BLaER1 treated with 17β-estradiol and CSF1 and Interleukin-3, amounts not matched to agents 10 nM and 100 nM (cell line): ENCODE measurements around the gene MTR.
"Not testable (repeated sequence)": the region's sequence is repeated elsewhere in the genome, so short reads cannot be mapped to it uniquely, and the experiment has no call there.

Experiments used
- H3K27ac ChIP-seq, 11 experiments: shearing (Covaris generic); formaldehyde crosslinking; 2 replicates each; pipeline ENCODE4 v1.8.1; 2022
- H3K27me3 ChIP-seq, 11 experiments: shearing (Covaris generic); formaldehyde crosslinking; 2 replicates each; pipeline ENCODE4 v1.8.1; 2022
- H3K36me3 ChIP-seq, 11 experiments: shearing (Covaris generic); formaldehyde crosslinking; 2 replicates each; pipeline ENCODE4 v1.8.1; 2022
- H3K4me1 ChIP-seq, 10 experiments: shearing (Covaris generic); formaldehyde crosslinking; 2 replicates each; pipeline ENCODE4 v1.8.1; 2022
- H3K4me2 ChIP-seq, 11 experiments: shearing (Covaris generic); formaldehyde crosslinking; 2 replicates each; pipeline ENCODE4 v1.8.1; 2022
- H3K4me3 ChIP-seq, 10 experiments: shearing (Covaris generic); formaldehyde crosslinking; 2 replicates each; pipeline ENCODE4 v1.8.1; 2022
- H3K9ac ChIP-seq, 11 experiments: shearing (Covaris generic); formaldehyde crosslinking; 2 replicates each; pipeline ENCODE4 v1.8.1; 2022
- H3K9me3 ChIP-seq, 11 experiments: shearing (Covaris generic); formaldehyde crosslinking; replicated peaks in 1 of 11; 2 replicates each; pipeline ENCODE4 v1.8.1; 2022
- H4K20me1 ChIP-seq, 11 experiments: shearing (Covaris generic); formaldehyde crosslinking; 2 replicates each; pipeline ENCODE4 v1.8.1; 2022
- Cebpa-rat ChIP-seq, 11 experiments: shearing (Covaris generic); IDR thresholded peaks; 2 replicates each; pipeline ENCODE4 v1.8.1; 2022

The MTR gene

DNA sequence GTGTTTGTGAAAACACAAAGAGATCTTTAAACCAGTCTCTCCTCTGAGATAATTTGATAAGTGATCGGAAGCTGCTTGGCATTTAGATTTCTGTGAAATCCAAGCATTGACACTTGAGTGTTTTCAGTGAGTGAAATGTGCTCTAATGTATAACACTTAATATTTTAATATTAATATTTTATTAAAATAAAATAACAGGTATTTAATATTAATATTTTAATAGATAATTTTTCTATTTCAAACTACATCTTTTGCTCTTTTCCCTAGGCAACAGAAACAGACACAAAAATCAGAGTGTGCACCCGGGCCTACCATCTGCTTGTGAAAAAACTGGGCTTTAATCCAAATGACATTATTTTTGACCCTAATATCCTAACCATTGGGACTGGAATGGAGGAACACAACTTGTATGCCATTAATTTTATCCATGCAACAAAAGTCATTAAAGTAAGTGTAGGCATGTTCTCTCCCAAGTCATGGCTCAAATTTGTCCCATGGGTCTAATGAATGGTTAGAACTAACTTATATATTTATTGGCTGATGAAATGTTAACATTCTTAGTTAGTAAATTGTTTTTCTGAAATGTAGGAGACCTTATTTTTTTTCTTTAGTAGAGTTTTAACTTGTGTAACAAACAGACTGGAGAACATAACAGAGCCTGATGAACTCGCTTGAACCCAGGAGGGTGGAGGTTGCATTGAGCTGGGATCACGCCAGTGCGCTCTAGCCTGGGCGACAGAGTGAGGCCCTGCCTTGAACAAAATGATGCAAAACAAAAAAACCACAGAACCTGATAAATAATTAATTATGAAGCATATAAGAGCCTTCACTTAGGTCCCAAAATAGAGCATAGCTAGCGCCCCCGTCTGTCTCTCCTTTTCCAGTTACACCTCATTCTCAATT is 55.2 kb downstream of the MTR start:
- H3K4me3 ChIP-seq: no peak overlapping the region
- H3K27me3 ChIP-seq: no peaks in the 10 kb centered on the region
- H3K9me3 ChIP-seq: no peaks in the 10 kb centered on the region
- no peak overlapping the region for H3K27ac ChIP-seq
- peaks cover 6 to 23% (median 12%) of the 10 kb centered on the region in 10 experiments; a peak in 15 of 20 replicates for H3K4me1 ChIP-seq
- H3K4me2 ChIP-seq: no peak overlapping the region
- H3K9ac ChIP-seq: no peak overlapping the region
- peaks cover 0 to 7% (median 0%) of the 10 kb centered on the region in 11 experiments; a peak in 1 of 22 replicates for H4K20me1 ChIP-seq
- H3K36me3 ChIP-seq: peaks cover 81 to 99% (median 96%) of the 10 kb centered on the region in 11 experiments
- no peak for TF ChIP-seq Cebpa-rat (IDR thresholded peaks at IDR 0.05)

- 0 out of 22 replicates have a peak, but pooled peaks cover 0 to 7% (median 0%) of the 10 kb centered on the region in 11 experiments for H4K20me1 ChIP-seq
- peaks cover 6 to 19% (median 12%) of the 10 kb centered on the region in 10 experiments; a peak in 14 of 20 replicates for H3K4me1 ChIP-seq
- no peak overlapping the region for H3K27ac ChIP-seq
- H3K9ac ChIP-seq: no peak overlapping the region
- H3K36me3 ChIP-seq: peaks cover 92 to 100% (median 99%) of the 10 kb centered on the region in 11 experiments
- no peak overlapping the region for H3K4me2 ChIP-seq
- TF ChIP-seq Cebpa-rat (IDR thresholded peaks at IDR 0.05): no peak
- no peaks in the 10 kb centered on the region for H3K9me3 ChIP-seq
- H3K27me3 ChIP-seq: no peaks in the 10 kb centered on the region
- H3K4me3 ChIP-seq: no peak overlapping the region
Observed at GRCh38 chr1:236851871-236852270, 56.8 kb downstream of the MTR start.

DNA sequence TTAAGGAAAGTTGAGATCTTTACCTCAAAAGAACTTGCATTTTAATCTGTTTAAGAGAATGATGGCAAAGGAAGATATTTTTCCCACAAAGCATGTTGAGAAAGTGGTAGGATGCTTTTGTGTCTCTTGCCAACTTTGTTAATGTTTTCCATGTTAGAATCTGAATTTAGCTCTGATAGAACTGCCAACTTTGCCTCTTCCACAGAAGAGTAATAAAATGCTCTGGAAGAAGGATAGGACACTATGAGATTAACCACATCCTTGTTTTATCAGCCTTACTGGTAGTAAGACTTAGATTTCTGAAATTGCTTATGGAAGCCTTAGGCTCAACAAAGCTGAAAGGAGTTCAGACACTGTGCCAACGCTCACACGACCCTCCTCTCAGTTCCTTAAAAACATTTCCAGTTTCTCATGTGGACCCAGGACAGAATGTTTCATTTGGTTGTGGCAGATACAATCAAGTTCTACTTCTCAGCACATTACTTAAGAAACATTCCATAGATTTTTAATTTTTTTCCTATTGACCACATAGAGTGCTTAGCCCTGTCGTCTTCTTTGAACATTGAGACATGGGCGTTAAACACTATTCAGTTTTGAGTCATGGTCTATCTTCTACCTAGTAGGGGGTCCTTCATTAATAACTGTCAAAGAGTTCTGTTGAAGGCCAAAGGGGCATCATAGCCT is 59.0 kb downstream of the MTR start:
- Histone ChIP-seq H3K9ac (no peak overlapping the region), H3K4me1 (no peaks in the 10 kb centered on the region; a peak in 1 of 20 replicates), H3K4me3 (no peak overlapping the region), H3K4me2 (no peak overlapping the region), H3K9me3 (no peaks in the 10 kb centered on the region), H3K36me3 (peaks cover 92 to 100% (median 99%) of the 10 kb centered on the region in 11 experiments), H3K27ac (no peak overlapping the region), H3K27me3 (no peaks in the 10 kb centered on the region), H4K20me1 (peaks cover 0 to 7% (median 0%) of the 10 kb centered on the region in 11 experiments; a peak in 1 of 22 replicates)
- no peak for TF ChIP-seq Cebpa-rat (IDR thresholded peaks at IDR 0.05)

GRCh38 chr1:236854605-236854983 is 59.5 kb downstream of the MTR start:
- peaks cover 96 to 100% (median 99%) of the 10 kb centered on the region in 11 experiments for H3K36me3 ChIP-seq
- H3K9ac ChIP-seq: no peak overlapping the region
- no peak overlapping the region for H3K4me2 ChIP-seq
- H3K4me3 ChIP-seq: no peak overlapping the region
- no peaks in the 10 kb centered on the region for H3K27me3 ChIP-seq
- H3K4me1 ChIP-seq: no peaks in the 10 kb centered on the region; a peak in 1 of 20 replicates
- no peaks in the 10 kb centered on the region for H3K9me3 ChIP-seq
- no peak for TF ChIP-seq Cebpa-rat (IDR thresholded peaks at IDR 0.05)
- H3K27ac ChIP-seq: no peak overlapping the region
- H4K20me1 ChIP-seq: peaks cover 0 to 7% (median 0%) of the 10 kb centered on the region in 11 experiments; a peak in 1 of 22 replicates

GRCh38 chr1:236856649-236857048 is 61.6 kb downstream of the MTR start:
- peaks cover 98 to 100% (median 100%) of the 10 kb centered on the region in 11 experiments for H3K36me3 ChIP-seq
- H3K9me3 ChIP-seq, H4K20me1 ChIP-seq: not testable (repeated sequence)

DNA sequence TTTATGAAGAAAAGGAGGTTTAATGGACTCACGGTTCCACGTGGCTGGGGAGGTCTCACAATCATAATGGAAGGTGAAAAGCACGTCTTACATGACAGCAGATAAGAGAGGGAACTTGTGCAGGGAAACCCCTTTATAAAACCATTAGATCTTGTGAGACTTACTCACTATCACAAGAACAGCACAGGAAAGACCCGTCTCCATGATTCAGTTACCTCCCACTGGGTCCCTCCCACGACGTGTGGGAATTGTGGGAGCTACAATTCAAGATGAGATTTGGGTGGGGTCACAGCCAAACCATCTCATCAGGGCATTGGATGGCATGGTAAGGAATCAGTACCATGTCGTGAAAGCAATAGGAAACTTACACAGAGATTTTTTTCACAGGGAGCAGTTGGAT is 63.1 kb downstream of the MTR start:
- Histone ChIP-seq H3K4me2 (no peak overlapping the region), H3K9me3 (no peaks in the 10 kb centered on the region), H3K27me3 (no peaks in the 10 kb centered on the region), H3K27ac (no peak overlapping the region), H3K4me3 (no peak overlapping the region), H3K4me1 (no peaks in the 10 kb centered on the region; a peak in 1 of 20 replicates), H3K36me3 (peaks cover 98 to 100% (median 100%) of the 10 kb centered on the region in 11 experiments), H3K9ac (no peak overlapping the region), H4K20me1 (peaks cover 0 to 7% (median 0%) of the 10 kb centered on the region in 11 experiments; a peak in 1 of 22 replicates)
- TF ChIP-seq Cebpa-rat (IDR thresholded peaks at IDR 0.05): no peak

More at GRCh38 chr1:236856649-236857048, 61.6 kb downstream of the MTR start:
- not testable (repeated sequence) for H3K27ac ChIP-seq, H3K9ac ChIP-seq, H3K4me1 ChIP-seq, H3K4me3 ChIP-seq, H3K27me3 ChIP-seq, H3K4me2 ChIP-seq

- Histone ChIP-seq H3K9ac (no peak overlapping the region), H3K4me3 (no peak overlapping the region), H3K4me1 (0 out of 20 replicates have a peak, but pooled peaks cover 0 to 2% (median 0%) of the 10 kb centered on the region in 10 experiments), H4K20me1 (no peaks in the 10 kb centered on the region; a peak in 1 of 22 replicates), H3K9me3 (0 out of 22 replicates have a peak, but pooled peaks cover 0 to 2% (median 0%) of the 10 kb centered on the region in 11 experiments), H3K36me3 (peaks cover 99 to 100% (median 100%) of the 10 kb centered on the region in 11 experiments), H3K27me3 (no peaks in the 10 kb centered on the region), H3K27ac (no peak overlapping the region), H3K4me2 (no peak overlapping the region)
- no peak for TF ChIP-seq Cebpa-rat (IDR thresholded peaks at IDR 0.05)
Observed at GRCh38 chr1:236860101-236860500, 65.0 kb downstream of the MTR start.

GRCh38 chr1:236860674-236861073 is 65.6 kb downstream of the MTR start:
- H3K36me3 ChIP-seq: peaks cover 96 to 100% (median 100%) of the 10 kb centered on the region in 11 experiments
- H3K27ac ChIP-seq: no peak overlapping the region
- H3K4me3 ChIP-seq: no peak overlapping the region
- no peak for TF ChIP-seq Cebpa-rat (IDR thresholded peaks at IDR 0.05)
- no peaks in the 10 kb centered on the region; a peak in 1 of 22 replicates for H4K20me1 ChIP-seq
- peaks cover 0 to 5% (median under 1%) of the 10 kb centered on the region in 11 experiments; a peak in 6 of 22 replicates for H3K9me3 ChIP-seq
- no peak overlapping the region for H3K4me2 ChIP-seq
- peaks cover 0 to 7% (median 0%) of the 10 kb centered on the region in 10 experiments; a peak in 1 of 20 replicates for H3K4me1 ChIP-seq
- H3K9ac ChIP-seq: no peak overlapping the region
- H3K27me3 ChIP-seq: no peaks in the 10 kb centered on the region
